GDM1 (cell line): ENCODE measurements around the gene ZDHHC9.
A peak's percentile ranks its signal among the peaks of the same experiment; 100 is the strongest.

ENCODE experiments used
- DNase-seq: peaks from one replicate; lab custom pipeline; 2025; lab: John Stamatoyannopoulos, UW

The ZDHHC9 gene

GRCh38 chrX:129762448-129762847, 81.2 kb downstream of the ZDHHC9 start:
- no peak for DNase-seq

GRCh38 chrX:129761596-129761995, 82.1 kb downstream of the ZDHHC9 start:
- no peak for DNase-seq

- no peak for DNase-seq
These were observed 82.7 kb downstream of the ZDHHC9 start for GRCh38 chrX:129760981-129761380.

- no peak for DNase-seq
These were observed 83.5 kb downstream of the ZDHHC9 start for GRCh38 chrX:129760155-129760554.

- peak; percentile 75 for DNase-seq
These were observed 84.1 kb downstream of the ZDHHC9 start for GRCh38 chrX:129759576-129760061.

- DNase-seq, result peak; percentile 43
These were observed 87.7 kb downstream of the ZDHHC9 start for GRCh38 chrX:129755779-129756650.

- DNase-seq, result no peak
These were observed 89.3 kb downstream of the ZDHHC9 start for GRCh38 chrX:129754056-129755024.
